Osteoblast (primary cell): ENCODE data around the gene MMEL1. TPM values are rescaled to one million over a fixed set of nuclear protein-coding genes. Genes with fewer than 3 reads are reported as not detected.
"Not testable (repeated sequence)": the region's sequence is repeated elsewhere in the genome, so short reads cannot be mapped to it uniquely, and the experiment has no call there.

Source experiments
- DNase-seq: peaks from one replicate; pipeline ENCODE4 v3.0.0; 2011; ENCODE audit warnings: low spot score, mixed read lengths; ENCODE audit not compliant: insufficient read length; ENCODE audit errors: missing footprints
- H2AFZ ChIP-seq: 2 replicates; pipeline ENCODE4 v1.6.0; 2011; ENCODE audit warnings: mild to moderate bottlenecking, low read length
- H3K27ac ChIP-seq: 2 replicates; pipeline ENCODE4 v1.5.1; 2011; ENCODE audit warnings: mild to moderate bottlenecking, low read depth, low read length, moderate library complexity
- H3K27me3 ChIP-seq: 2 replicates; pipeline ENCODE4 v1.6.0; 2012; ENCODE audit warnings: mild to moderate bottlenecking, control low read depth, inconsistent platforms, low read length, moderate library complexity; ENCODE audit not compliant: insufficient read depth
- H3K36me3 ChIP-seq: 2 replicates; pipeline ENCODE4 v1.5.1; 2011; ENCODE audit warnings: mild to moderate bottlenecking, low read length, control low read depth, moderate library complexity; ENCODE audit not compliant: insufficient read depth
- H3K4me1 ChIP-seq: 2 replicates; pipeline ENCODE4 v1.5.1; 2011; ENCODE audit warnings: mild to moderate bottlenecking, low read length, control low read depth, moderate library complexity; ENCODE audit not compliant: insufficient read depth
- H3K4me2 ChIP-seq: 2 replicates; pipeline ENCODE4 v1.6.0; 2011; ENCODE audit warnings: mild to moderate bottlenecking, low read length; ENCODE audit not compliant: insufficient read depth
- H3K4me3 ChIP-seq: fragments of 200-600 bp; sonication (generic); 3 replicates; pipeline ENCODE4 v1.5.1; 2012; ENCODE audit warnings: mild to moderate bottlenecking, low read length, inconsistent platforms; ENCODE audit not compliant: insufficient read depth
- H3K79me2 ChIP-seq: 2 replicates; pipeline ENCODE4 v1.6.0; 2012; ENCODE audit warnings: mild to moderate bottlenecking, low read length, control low read depth, inconsistent platforms; ENCODE audit not compliant: insufficient read depth
- H3K9me3 ChIP-seq: 2 replicates; pipeline ENCODE4 v1.5.1; 2011; ENCODE audit warnings: low read depth, low read length, control low read depth
- H4K20me1 ChIP-seq: 2 replicates; pipeline ENCODE4 v1.6.0; 2012; ENCODE audit warnings: mild to moderate bottlenecking, low read length, control low read depth; ENCODE audit not compliant: insufficient read depth
- total RNA-seq: library from RNA; depleted of rRNA; stranded (reverse); fragments of >200 nt; gene quantifications from 2 replicates; pipeline ENCODE4 v1.2.3, GENCODE V29; 2012
- TF ChIP-seq, protein P1 (sequence below): IDR thresholded peaks from 2 replicates; pipeline ENCODE4 v1.5.1; 2011; ENCODE audit warnings: mild to moderate bottlenecking, low read depth, low read length, moderate library complexity; ENCODE audit errors: extremely low read depth

Gene MMEL1
- total RNA-seq, 1 donor = under 0.01 TPM

DNA sequence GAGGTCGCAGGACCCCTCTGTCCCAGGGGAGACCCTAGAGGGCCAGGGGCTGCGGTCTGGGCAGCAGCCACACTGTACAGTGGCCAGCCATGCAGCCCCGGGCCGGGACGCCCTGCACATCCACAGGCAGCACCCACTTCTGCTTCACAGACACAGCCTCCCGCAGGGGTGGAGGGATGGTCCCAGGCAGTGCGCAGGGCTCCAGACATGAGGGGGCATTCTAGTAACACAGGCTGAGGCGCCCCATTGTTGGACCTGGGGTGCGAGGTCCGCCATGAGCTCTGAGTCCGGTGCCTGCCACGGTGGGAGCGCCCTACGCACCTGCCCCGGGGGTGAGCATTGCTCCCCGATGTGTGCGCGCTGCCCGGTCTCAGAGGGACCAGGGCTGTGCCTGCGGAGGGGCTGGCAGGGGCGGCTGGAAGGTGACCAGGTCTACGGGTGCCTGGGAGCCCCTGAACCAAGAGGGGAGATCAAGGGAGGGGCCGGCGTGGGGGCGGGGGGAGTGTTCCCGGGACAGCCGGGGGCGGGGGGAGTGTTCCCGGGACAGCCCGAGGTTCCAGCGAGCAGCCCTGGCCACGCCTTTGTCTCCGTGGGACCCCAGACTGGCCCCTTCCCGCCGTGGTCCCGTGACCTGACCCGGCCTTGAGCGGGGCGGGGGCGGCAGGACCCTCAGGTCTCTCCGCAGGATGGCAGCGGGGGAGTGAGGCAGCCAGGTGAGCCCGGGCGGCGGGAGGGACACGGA lies 4.5 kb downstream of the MMEL1 start:
- no peak overlapping the region for H2AFZ ChIP-seq
- H3K4me2 ChIP-seq = no peak overlapping the region
- H3K27ac ChIP-seq = no peak overlapping the region
- H3K79me2 ChIP-seq = no peaks in the 10 kb centered on the region
- peaks cover 24% of the 10 kb centered on the region for H3K27me3 ChIP-seq
- H3K4me3 ChIP-seq = no peak overlapping the region
- H3K4me1 ChIP-seq = no peaks in the 10 kb centered on the region
- TF ChIP-seq, protein P1, sequence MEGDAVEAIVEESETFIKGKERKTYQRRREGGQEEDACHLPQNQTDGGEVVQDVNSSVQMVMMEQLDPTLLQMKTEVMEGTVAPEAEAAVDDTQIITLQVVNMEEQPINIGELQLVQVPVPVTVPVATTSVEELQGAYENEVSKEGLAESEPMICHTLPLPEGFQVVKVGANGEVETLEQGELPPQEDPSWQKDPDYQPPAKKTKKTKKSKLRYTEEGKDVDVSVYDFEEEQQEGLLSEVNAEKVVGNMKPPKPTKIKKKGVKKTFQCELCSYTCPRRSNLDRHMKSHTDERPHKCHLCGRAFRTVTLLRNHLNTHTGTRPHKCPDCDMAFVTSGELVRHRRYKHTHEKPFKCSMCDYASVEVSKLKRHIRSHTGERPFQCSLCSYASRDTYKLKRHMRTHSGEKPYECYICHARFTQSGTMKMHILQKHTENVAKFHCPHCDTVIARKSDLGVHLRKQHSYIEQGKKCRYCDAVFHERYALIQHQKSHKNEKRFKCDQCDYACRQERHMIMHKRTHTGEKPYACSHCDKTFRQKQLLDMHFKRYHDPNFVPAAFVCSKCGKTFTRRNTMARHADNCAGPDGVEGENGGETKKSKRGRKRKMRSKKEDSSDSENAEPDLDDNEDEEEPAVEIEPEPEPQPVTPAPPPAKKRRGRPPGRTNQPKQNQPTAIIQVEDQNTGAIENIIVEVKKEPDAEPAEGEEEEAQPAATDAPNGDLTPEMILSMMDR = no peak
- H3K36me3 ChIP-seq = no peaks in the 10 kb centered on the region
- H4K20me1 ChIP-seq = no peaks in the 10 kb centered on the region
- DNase-seq = peak; percentile 46
- no peaks in the 10 kb centered on the region for H3K9me3 ChIP-seq

DNA sequence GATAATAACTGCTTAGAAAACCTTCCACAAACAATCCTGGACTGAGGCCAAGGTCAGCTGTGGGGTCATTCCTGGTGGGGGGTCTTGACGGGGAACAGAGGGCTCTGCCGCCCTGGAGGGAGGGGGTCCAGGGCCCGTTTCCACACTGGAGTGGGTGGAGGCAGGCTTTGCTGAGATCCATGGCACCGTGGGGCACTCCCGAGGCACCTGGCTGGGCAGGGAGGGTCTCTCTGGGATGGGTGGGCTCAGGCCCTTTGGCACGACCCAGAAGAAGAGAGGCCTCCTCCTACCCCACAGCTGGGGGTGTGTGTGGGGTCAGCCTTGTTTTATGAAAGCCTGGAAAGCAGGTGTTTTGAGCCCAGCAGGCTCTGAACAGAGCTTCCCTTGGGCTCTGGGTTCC lies 5.1 kb downstream of the MMEL1 start:
- Histone ChIP-seq H3K4me2 (no peak overlapping the region), H3K27me3 (peaks cover 24% of the 10 kb centered on the region), H3K27ac (no peak overlapping the region), H3K9me3 (no peaks in the 10 kb centered on the region), H3K4me3 (no peak overlapping the region), H4K20me1 (no peaks in the 10 kb centered on the region), H2AFZ (no peak overlapping the region), H3K79me2 (no peaks in the 10 kb centered on the region), H3K4me1 (no peaks in the 10 kb centered on the region), H3K36me3 (no peaks in the 10 kb centered on the region)
- peak; percentile 68 for DNase-seq
- TF ChIP-seq, protein P1 = no peak

DNA sequence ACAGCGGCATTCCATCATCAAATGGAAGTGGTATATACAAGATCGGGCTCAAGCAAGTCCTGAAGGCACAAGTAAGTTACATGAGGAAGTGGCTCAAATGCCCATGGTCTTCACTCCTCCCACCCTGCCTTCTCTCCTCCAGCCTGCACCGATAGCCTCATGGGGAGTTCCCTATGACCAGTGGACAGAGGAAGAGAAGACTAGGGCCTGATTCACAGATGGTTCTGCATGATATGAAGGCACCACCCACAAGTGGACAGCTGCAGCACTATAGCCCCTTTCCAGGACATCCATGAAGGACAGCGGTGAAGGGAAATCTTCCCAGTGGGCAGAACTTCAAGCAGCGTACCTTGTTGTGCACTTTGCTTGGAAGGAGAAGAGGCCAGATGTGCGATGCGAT lies 7.1 kb downstream of the MMEL1 start:
- H3K4me3 ChIP-seq, DNase-seq, H3K27ac ChIP-seq, H4K20me1 ChIP-seq, H3K4me1 ChIP-seq, H3K4me2 ChIP-seq, H3K9me3 ChIP-seq, H3K79me2 ChIP-seq, H2AFZ ChIP-seq, H3K36me3 ChIP-seq: not testable (repeated sequence)
- H3K27me3 ChIP-seq = peaks cover 24% of the 10 kb centered on the region

- no peaks in the 10 kb centered on the region for H3K36me3 ChIP-seq
- no peak for DNase-seq
- no peaks in the 10 kb centered on the region for H3K79me2 ChIP-seq
- no peak overlapping the region for H3K4me3 ChIP-seq
- no peak overlapping the region for H3K4me2 ChIP-seq
- H3K9me3 ChIP-seq = no peaks in the 10 kb centered on the region
- TF ChIP-seq, protein P1 = no peak
- no peaks in the 10 kb centered on the region for H3K4me1 ChIP-seq
- H2AFZ ChIP-seq = no peak overlapping the region
- H3K27ac ChIP-seq = no peak overlapping the region
- peaks cover 26% of the 10 kb centered on the region for H3K27me3 ChIP-seq
- H4K20me1 ChIP-seq = no peaks in the 10 kb centered on the region
Measured at GRCh38 chr1:2625311-2625710, 7.5 kb downstream of the MMEL1 start.
